ENCODE data around the gene POU2F2. TPM values are rescaled to one million over a fixed set of nuclear protein-coding genes. Genes with fewer than 3 reads are reported as not detected.

POU2F2 gene
- 0.39 and 0.65 TPM in 2 replicates for total RNA-seq

DNA sequence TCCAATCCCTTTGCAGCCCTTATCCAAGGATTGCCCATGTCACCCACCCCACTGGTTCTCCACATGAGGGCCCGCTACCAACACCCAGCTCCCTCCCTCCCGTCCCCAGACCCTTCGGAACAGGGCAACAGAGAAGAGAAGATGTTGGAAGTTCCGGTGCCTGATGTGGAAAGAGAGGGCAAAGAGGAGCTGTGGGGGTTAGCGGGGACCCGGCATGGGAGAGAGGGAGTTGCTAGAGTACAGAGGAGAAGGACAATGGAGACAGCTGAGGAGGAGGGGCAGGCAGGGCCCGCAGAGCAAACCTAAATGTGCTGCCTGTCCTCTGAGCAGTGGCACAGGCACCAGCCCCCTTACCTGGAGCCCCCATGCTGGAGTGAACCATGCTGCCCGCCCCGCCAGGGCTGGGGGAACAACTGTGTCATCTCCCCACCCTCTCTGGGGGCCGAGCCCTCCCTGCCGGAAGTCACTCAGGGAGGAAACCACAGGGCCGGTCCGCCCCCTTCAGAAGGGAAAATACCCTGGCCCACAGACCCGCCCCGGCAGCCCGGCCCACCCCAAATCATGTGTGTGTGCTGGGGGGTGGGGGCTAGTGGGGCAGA, at the start of gene POU2F2:
TSS of gene POU2F2 (minus strand) at position 417 of the 599 bp plus-strand sequence. CDS start at position 382, 35 bp downstream.

DNA sequence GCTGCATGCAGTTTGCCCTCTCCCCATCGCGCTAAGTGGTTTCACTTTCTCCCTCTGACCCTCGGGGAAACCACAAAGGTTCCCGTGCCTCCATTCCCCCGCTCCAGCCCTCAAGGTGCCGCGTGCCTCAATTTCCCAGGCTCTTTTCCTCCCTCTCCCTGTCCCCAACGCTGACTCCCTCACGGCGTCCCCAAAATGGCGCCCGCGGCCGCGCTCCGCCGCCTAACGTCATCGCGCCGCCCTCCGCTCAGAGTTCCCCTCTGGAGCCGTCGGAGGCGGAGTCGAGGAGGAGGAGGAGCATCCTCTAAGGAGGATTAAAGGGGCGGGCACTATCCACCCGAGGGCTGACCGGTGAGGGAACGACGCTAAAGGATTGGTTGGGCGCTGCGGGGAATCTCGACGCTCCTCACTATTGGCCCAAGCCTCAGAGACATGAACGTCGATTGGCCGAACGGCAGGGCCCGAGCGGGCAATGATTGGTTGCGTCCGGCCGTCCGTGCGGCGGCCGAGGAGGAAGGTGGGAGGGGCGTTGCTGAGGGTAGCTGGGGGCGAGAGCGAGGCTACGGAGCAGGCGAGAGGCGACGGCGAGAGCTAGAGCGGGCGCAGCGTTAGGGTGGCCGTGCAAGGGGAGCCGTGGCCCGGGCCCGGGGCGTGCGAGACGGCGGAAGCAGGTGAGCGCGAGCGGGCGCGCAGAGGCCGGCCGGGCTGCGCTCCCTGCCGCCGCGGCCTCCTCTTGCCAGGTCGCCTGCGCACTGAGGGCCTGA, 56.4 kb downstream of the POU2F2 start, which contains the start of gene ZNF574:
TSS of gene ZNF574 (plus strand) at position 551 of the 764 bp plus-strand sequence. CDS start 2,441 bp downstream, outside the sequence.

DNA sequence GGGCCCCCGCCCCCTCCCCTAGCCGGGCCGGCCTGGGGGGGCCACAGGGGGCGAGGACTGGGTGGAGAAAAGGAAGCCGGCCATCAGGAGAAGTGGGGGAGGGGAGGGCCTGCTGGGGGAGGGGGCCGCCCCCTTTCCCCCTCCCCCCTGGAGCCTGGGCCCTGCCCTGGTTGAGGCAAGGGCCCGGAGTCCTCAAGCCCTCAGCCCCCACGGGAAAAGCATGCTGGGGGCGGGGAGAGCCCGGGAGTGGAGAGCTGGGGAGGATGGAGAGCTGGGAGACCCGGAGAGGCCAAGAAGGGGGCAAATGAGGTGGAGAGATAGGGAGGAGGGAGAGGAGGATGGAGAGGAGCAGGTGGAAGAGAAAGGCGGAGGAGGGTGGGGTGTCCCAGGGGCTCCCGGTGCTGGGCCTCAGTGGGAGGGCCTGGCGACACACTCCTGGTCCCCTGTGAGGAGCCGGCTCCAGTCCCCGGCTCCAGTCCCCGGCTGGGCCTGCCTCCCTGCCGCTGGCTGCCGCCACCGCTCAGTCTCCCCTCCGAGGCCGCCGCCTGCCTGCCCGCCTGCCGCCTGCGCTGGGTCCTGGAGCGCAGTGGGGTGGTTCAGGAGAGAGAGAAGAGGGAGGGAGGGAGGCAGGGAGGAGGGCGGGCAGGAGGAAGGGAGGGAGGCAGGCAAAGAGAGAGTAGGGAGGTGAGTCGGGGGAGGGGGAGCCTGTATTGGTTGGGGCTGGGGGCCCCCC, 62.5 kb downstream of the POU2F2 start, which contains the start of gene GRIK5:
TSS of gene GRIK5 (minus strand) at position 588 of the 733 bp plus-strand sequence. CDS start 4,436 bp downstream, outside the sequence.

Small RNA genes within 50 kb of the gene (small RNA-seq; reads per million reads assigned to genes)
- gene MIR4323: not detected

Other genes starting within 250 kb of the POU2F2 start
- 27.0 and 28.2 TPM in 2 replicates for gene ARHGEF1, start 249.3 kb downstream of the POU2F2 start, total RNA-seq
- gene ERFL, start 204.0 kb downstream of the POU2F2 start, total RNA-seq: 0.11 TPM in 1 of 2 replicates, not detected in the other
- 95.6 and 100 TPM in 2 replicates for gene RABAC1, start 173.1 kb downstream of the POU2F2 start, total RNA-seq
- gene ATP1A3, start 138.2 kb downstream of the POU2F2 start, total RNA-seq: 0.52 and 0.65 TPM in 2 replicates
- gene GRIK5, start 62.2 kb downstream of the POU2F2 start, total RNA-seq: 0.22 and 0.26 TPM in 2 replicates
- gene ZNF574, start 56.3 kb downstream of the POU2F2 start, total RNA-seq: 11.0 and 13.8 TPM in 2 replicates
- 16.5 and 17.9 TPM in 2 replicates for gene DEDD2, start 85.2 kb upstream of the POU2F2 start, total RNA-seq
- gene ZNF526, start 87.9 kb upstream of the POU2F2 start, total RNA-seq: 11.4 and 13.3 TPM in 2 replicates
- 14.4 and 15.0 TPM in 2 replicates for gene GSK3A, start 110.2 kb upstream of the POU2F2 start, total RNA-seq
- 27.7 and 49.8 TPM in 2 replicates for gene ERF, start 122.7 kb upstream of the POU2F2 start, total RNA-seq
- 24.4 and 24.6 TPM in 2 replicates for gene CIC, start 136.8 kb upstream of the POU2F2 start, total RNA-seq
- 0.39 and 0.43 TPM in 2 replicates for gene PRR19, start 169.7 kb upstream of the POU2F2 start, total RNA-seq
- 12.2 and 15.0 TPM in 2 replicates for gene PAFAH1B3, start 170.2 kb upstream of the POU2F2 start, total RNA-seq
- not detected in 2 replicates for gene TMEM145, start 180.9 kb upstream of the POU2F2 start, total RNA-seq
- 19.2 and 19.6 TPM in 2 replicates for gene MEGF8, start 193.2 kb upstream of the POU2F2 start, total RNA-seq